WTC11 (cell line): Measurements from ENCODE around the gene CAPRIN1. TPM values are rescaled to one million over a fixed set of nuclear protein-coding genes. Genes with fewer than 3 reads are reported as not detected.

Source experiments
- ATAC-seq: fragments of 200-7000 bp; cut with Tn5 transposase; 2 replicates; pipeline ENCODE4 v1.10.0; 2021; ENCODE audit warnings: mild to moderate bottlenecking, moderate library complexity
- CTCF ChIA-PET: fragments of 300-600 bp; sonication (Branson Sonifier 250); formaldehyde crosslinking; loops from one replicate; lab custom pipeline; 2021; ENCODE audit warnings: antibody characterized with exemption; lab: Charles Lee
- POLR2A ChIA-PET: fragments of 350-600 bp; sonication (Branson Sonifier 250); formaldehyde crosslinking; loops from one replicate; lab custom pipeline; 2021; ENCODE audit warnings: antibody characterized with exemption; lab: Charles Lee
- DNase-seq: peaks from one replicate; pipeline ENCODE4 v3.0.0; 2021; ENCODE audit warnings: low spot score
- H3K27ac Mint-ChIP-seq: 2 replicates; pipeline ENCODE4 v1.8.0; 2021; ENCODE audit warnings: mixed read lengths
- H3K27me3 Mint-ChIP-seq: 2 replicates; pipeline ENCODE4 v1.8.0; 2021; ENCODE audit warnings: low read depth, mild to moderate bottlenecking, moderate library complexity, mixed read lengths
- H3K36me3 Mint-ChIP-seq: 2 replicates; pipeline ENCODE4 v1.8.0; 2021; ENCODE audit warnings: mixed read lengths
- H3K4me1 Mint-ChIP-seq: 2 replicates; pipeline ENCODE4 v1.8.0; 2022; ENCODE audit warnings: mixed read lengths
- H3K4me3 Mint-ChIP-seq: 2 replicates; pipeline ENCODE4 v1.8.0; 2021; ENCODE audit warnings: mild to moderate bottlenecking, moderate library complexity, mixed read lengths
- H3K9me3 Mint-ChIP-seq: 2 replicates; pipeline ENCODE4 v1.8.0; 2021; ENCODE audit warnings: mixed read lengths
- ELF4 ChIP-seq: sonication (generic); formaldehyde crosslinking; IDR thresholded peaks from 2 replicates; pipeline ENCODE4 v1.8.1; 2022; ENCODE audit warnings: low read depth, mild to moderate bottlenecking, moderate library complexity, missing genetic modification reagents
- ETV6 ChIP-seq: sonication (generic); formaldehyde crosslinking; IDR thresholded peaks from 2 replicates; pipeline ENCODE4 v1.8.1; 2022; ENCODE audit warnings: mild to moderate bottlenecking, missing genetic modification reagents
- FOXJ3 ChIP-seq: sonication (generic); formaldehyde crosslinking; IDR thresholded peaks from 2 replicates; pipeline ENCODE4 v1.9.0; 2021; ENCODE audit warnings: missing genetic modification reagents, mild to moderate bottlenecking, borderline replicate concordance
- FOXK1 ChIP-seq: sonication (generic); formaldehyde crosslinking; IDR thresholded peaks from 2 replicates; pipeline ENCODE4 v1.8.0; 2022; ENCODE audit warnings: mild to moderate bottlenecking, moderate library complexity, missing genetic modification reagents
- IRF2 ChIP-seq: sonication (generic); formaldehyde crosslinking; IDR thresholded peaks from 2 replicates; pipeline ENCODE4 v1.8.0; 2022; ENCODE audit warnings: low read depth, missing genetic modification reagents, borderline replicate concordance
- NFATC4 ChIP-seq: fragments of 250-450 bp; sonication (Bioruptor Pico); IDR thresholded peaks from 2 replicates; pipeline ENCODE4 v1.9.0; 2021; ENCODE audit warnings: mild to moderate bottlenecking
- NR2C2 ChIP-seq: sonication (generic); formaldehyde crosslinking; IDR thresholded peaks from 2 replicates; pipeline ENCODE4 v1.8.0; 2022; ENCODE audit warnings: mild to moderate bottlenecking, missing genetic modification reagents
- OVOL2 ChIP-seq: fragments of 250-450 bp; sonication (Bioruptor Pico); IDR thresholded peaks from 2 replicates; pipeline ENCODE4 v1.9.0; 2021; ENCODE audit warnings: mild to moderate bottlenecking, borderline replicate concordance
- PRDM15 ChIP-seq: sonication (generic); formaldehyde crosslinking; IDR thresholded peaks from 2 replicates; pipeline ENCODE4 v1.8.0; 2022; ENCODE audit warnings: missing genetic modification reagents
- SMAD3 ChIP-seq: sonication (generic); formaldehyde crosslinking; IDR thresholded peaks from 2 replicates; pipeline ENCODE4 v1.8.0; 2022; ENCODE audit warnings: missing genetic modification reagents, mild to moderate bottlenecking, borderline replicate concordance
- TCF7 ChIP-seq: sonication (generic); formaldehyde crosslinking; IDR thresholded peaks from 2 replicates; pipeline ENCODE4 v1.8.0; 2022; ENCODE audit warnings: mild to moderate bottlenecking, low read depth, missing genetic modification reagents, moderate library complexity
- TEAD4 ChIP-seq: sonication (generic); formaldehyde crosslinking; IDR thresholded peaks from 2 replicates; pipeline ENCODE4 v1.8.0; 2022; ENCODE audit warnings: mild to moderate bottlenecking, missing genetic modification reagents
- ZBTB21 ChIP-seq: sonication (generic); formaldehyde crosslinking; IDR thresholded peaks from 2 replicates; pipeline ENCODE4 v1.8.1; 2023; ENCODE audit warnings: mild to moderate bottlenecking, missing genetic modification reagents, borderline replicate concordance
- ZNF232 ChIP-seq: sonication (generic); formaldehyde crosslinking; IDR thresholded peaks from 2 replicates; pipeline ENCODE4 v1.8.0; 2022; ENCODE audit warnings: mild to moderate bottlenecking, missing genetic modification reagents
- ZNF317 ChIP-seq: sonication (generic); formaldehyde crosslinking; IDR thresholded peaks from 2 replicates; pipeline ENCODE4 v1.8.1; 2023; ENCODE audit warnings: low read depth, mild to moderate bottlenecking, moderate library complexity, missing genetic modification reagents, borderline replicate concordance
- ZNF671 ChIP-seq: fragments of 250-450 bp; sonication (Bioruptor Pico); IDR thresholded peaks from 2 replicates; pipeline ENCODE4 v1.8.0; 2021; ENCODE audit warnings: mild to moderate bottlenecking
- total RNA-seq: library from RNA; stranded (reverse); gene quantifications from 3 replicates; pipeline ENCODE4 v1.2.3, GENCODE V29; 2021
- TF ChIP-seq, protein P1 (sequence below): sonication (generic); formaldehyde crosslinking; IDR thresholded peaks from 2 replicates; pipeline ENCODE4 v1.8.1; 2023; ENCODE audit warnings: mild to moderate bottlenecking, missing genetic modification reagents
- TF ChIP-seq, protein P2 (sequence below): sonication (generic); formaldehyde crosslinking; IDR thresholded peaks from 2 replicates; pipeline ENCODE4 v1.8.1; 2023; ENCODE audit warnings: mild to moderate bottlenecking, missing genetic modification reagents, moderate library complexity
- TF ChIP-seq, protein P3 (sequence below): sonication (generic); formaldehyde crosslinking; IDR thresholded peaks from 2 replicates; pipeline ENCODE4 v1.8.1; 2023; ENCODE audit warnings: mild to moderate bottlenecking, missing genetic modification reagents, borderline replicate concordance
- TF ChIP-seq, protein P4 (sequence below): sonication (generic); formaldehyde crosslinking; IDR thresholded peaks from 2 replicates; pipeline ENCODE4 v1.8.1; 2022; ENCODE audit warnings: low read depth, mild to moderate bottlenecking, moderate library complexity, missing genetic modification reagents, borderline replicate concordance

Gene CAPRIN1
- total RNA-seq, 1 experiment from 2014 or later = 288 TPM

DNA sequence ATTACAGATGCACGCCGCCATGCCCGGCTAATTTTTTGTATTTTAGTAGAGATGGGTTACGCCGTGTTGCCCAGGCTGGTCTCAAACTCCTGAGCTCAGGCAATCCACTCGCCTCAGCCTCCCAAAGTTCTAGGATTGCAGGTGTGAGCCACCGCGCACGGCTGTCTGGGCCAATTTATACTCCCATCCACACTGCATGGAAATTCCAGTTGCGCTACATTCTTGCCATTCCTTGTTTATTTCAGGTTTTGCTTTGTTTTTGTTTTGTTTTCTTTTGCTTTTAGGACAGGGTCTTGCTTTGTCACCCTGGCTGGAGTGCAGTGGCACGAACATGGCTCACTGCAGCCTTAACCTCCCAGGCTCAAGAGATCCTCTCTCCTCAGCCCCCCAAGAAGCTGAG is 11.0 kb upstream of the CAPRIN1 start:
- ATAC-seq (no peak), DNase-seq (no peak)
- TF ChIP-seq TEAD4 (CRISPR knock-in tag) = no peak
- TF ChIP-seq ZNF317 (CRISPR knock-in tag) = no peak
- no peak for TF ChIP-seq TCF7 (CRISPR knock-in tag)
- TF ChIP-seq, protein P1, sequence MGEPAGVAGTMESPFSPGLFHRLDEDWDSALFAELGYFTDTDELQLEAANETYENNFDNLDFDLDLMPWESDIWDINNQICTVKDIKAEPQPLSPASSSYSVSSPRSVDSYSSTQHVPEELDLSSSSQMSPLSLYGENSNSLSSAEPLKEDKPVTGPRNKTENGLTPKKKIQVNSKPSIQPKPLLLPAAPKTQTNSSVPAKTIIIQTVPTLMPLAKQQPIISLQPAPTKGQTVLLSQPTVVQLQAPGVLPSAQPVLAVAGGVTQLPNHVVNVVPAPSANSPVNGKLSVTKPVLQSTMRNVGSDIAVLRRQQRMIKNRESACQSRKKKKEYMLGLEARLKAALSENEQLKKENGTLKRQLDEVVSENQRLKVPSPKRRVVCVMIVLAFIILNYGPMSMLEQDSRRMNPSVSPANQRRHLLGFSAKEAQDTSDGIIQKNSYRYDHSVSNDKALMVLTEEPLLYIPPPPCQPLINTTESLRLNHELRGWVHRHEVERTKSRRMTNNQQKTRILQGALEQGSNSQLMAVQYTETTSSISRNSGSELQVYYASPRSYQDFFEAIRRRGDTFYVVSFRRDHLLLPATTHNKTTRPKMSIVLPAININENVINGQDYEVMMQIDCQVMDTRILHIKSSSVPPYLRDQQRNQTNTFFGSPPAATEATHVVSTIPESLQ (CRISPR knock-in tag) = no peak
- no peak for TF ChIP-seq OVOL2 (CRISPR knock-in tag)
- Mint-ChIP-seq H3K4me3 (no peak overlapping the region), H3K27ac (no peak overlapping the region), H3K27me3 (no peaks in the 10 kb centered on the region), H3K9me3 (no peaks in the 10 kb centered on the region), H3K4me1 (peaks cover 11% of the 10 kb centered on the region), H3K36me3 (no peaks in the 10 kb centered on the region)
- ChIA-PET CTCF (no interaction called here), POLR2A (interaction anchor here (1.5 kb wide), 1 partner anchor 10 kb away, joined by 7 read pairs; the partner anchor contains the start of gene CAPRIN1)

- ATAC-seq = peak; percentile 88
- H3K27me3 Mint-ChIP-seq = no peaks in the 10 kb centered on the region
- peak overlapping the region; percentile 41 for H3K4me3 Mint-ChIP-seq
- H3K36me3 Mint-ChIP-seq = no peaks in the 10 kb centered on the region
- H3K27ac Mint-ChIP-seq = peak overlapping the region; percentile 86
- DNase-seq = peak; percentile 28
- peaks cover 23% of the 10 kb centered on the region for H3K4me1 Mint-ChIP-seq
- no peaks in the 10 kb centered on the region for H3K9me3 Mint-ChIP-seq
- POLR2A ChIA-PET = no interaction called here
- CTCF ChIA-PET = interaction anchor here (1.0 to 1.4 kb wide), 2 partner anchors 48 to 57 kb away, joined by 3 read pairs; no protein-coding TSS in a partner anchor
- TF ChIP-seq PRDM15 (no peak), SMAD3 (CRISPR knock-in tag) (no peak), NR2C2 (no peak), FOXJ3 (no peak), ZNF232 (CRISPR knock-in tag) (no peak), ETV6 (CRISPR knock-in tag) (no peak), FOXK1 (CRISPR knock-in tag) (no peak), ZBTB21 (CRISPR knock-in tag) (no peak), OVOL2 (CRISPR knock-in tag) (no peak), ELF4 (CRISPR knock-in tag) (no peak), IRF2 (CRISPR knock-in tag) (no peak), ZNF671 (no peak), NFATC4 (CRISPR knock-in tag) (no peak)
- TF ChIP-seq, protein P2, sequence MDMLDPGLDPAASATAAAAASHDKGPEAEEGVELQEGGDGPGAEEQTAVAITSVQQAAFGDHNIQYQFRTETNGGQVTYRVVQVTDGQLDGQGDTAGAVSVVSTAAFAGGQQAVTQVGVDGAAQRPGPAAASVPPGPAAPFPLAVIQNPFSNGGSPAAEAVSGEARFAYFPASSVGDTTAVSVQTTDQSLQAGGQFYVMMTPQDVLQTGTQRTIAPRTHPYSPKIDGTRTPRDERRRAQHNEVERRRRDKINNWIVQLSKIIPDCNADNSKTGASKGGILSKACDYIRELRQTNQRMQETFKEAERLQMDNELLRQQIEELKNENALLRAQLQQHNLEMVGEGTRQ (CRISPR knock-in tag) = no peak
- TF ChIP-seq, protein P1 (CRISPR knock-in tag) = no peak
- TF ChIP-seq, protein P3, sequence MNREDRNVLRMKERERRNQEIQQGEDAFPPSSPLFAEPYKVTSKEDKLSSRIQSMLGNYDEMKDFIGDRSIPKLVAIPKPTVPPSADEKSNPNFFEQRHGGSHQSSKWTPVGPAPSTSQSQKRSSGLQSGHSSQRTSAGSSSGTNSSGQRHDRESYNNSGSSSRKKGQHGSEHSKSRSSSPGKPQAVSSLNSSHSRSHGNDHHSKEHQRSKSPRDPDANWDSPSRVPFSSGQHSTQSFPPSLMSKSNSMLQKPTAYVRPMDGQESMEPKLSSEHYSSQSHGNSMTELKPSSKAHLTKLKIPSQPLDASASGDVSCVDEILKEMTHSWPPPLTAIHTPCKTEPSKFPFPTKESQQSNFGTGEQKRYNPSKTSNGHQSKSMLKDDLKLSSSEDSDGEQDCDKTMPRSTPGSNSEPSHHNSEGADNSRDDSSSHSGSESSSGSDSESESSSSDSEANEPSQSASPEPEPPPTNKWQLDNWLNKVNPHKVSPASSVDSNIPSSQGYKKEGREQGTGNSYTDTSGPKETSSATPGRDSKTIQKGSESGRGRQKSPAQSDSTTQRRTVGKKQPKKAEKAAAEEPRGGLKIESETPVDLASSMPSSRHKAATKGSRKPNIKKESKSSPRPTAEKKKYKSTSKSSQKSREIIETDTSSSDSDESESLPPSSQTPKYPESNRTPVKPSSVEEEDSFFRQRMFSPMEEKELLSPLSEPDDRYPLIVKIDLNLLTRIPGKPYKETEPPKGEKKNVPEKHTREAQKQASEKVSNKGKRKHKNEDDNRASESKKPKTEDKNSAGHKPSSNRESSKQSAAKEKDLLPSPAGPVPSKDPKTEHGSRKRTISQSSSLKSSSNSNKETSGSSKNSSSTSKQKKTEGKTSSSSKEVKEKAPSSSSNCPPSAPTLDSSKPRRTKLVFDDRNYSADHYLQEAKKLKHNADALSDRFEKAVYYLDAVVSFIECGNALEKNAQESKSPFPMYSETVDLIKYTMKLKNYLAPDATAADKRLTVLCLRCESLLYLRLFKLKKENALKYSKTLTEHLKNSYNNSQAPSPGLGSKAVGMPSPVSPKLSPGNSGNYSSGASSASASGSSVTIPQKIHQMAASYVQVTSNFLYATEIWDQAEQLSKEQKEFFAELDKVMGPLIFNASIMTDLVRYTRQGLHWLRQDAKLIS (CRISPR knock-in tag) = no peak
- TF ChIP-seq, protein P4, sequence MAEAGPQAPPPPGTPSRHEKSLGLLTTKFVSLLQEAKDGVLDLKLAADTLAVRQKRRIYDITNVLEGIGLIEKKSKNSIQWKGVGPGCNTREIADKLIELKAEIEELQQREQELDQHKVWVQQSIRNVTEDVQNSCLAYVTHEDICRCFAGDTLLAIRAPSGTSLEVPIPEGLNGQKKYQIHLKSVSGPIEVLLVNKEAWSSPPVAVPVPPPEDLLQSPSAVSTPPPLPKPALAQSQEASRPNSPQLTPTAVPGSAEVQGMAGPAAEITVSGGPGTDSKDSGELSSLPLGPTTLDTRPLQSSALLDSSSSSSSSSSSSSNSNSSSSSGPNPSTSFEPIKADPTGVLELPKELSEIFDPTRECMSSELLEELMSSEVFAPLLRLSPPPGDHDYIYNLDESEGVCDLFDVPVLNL = no peak
These were observed 6.7 kb upstream of the CAPRIN1 start for GRCh38 chr11:34044664-34045485.
